ENCODE measurements around the gene MRGPRG. TPM values are rescaled to one million over a fixed set of nuclear protein-coding genes. Genes with fewer than 3 reads are reported as not detected.

Gene MRGPRG
- total RNA-seq, 4 donors from 2014 or later = not detected

- H3K27ac ChIP-seq = no peak overlapping the region
- H3K9me3 ChIP-seq = no peaks in the 10 kb centered on the region
- no peak for DNase-seq (ENCODE audit: low spot score in 2 of 2)
- peaks cover 0 to 80% of the 10 kb centered on the region in 2 donors for H3K27me3 ChIP-seq
- TF ChIP-seq CTCF (IDR thresholded peaks at IDR 0.05) (no peak), POLR2A (IDR thresholded peaks at IDR 0.05) (no peak), EP300 (IDR thresholded peaks at IDR 0.05) (no peak)
- peaks cover 0 to 19% (median 2%) of the 10 kb centered on the region in 4 donors for H3K4me1 ChIP-seq
- no peak overlapping the region for H3K4me3 ChIP-seq
- H3K36me3 ChIP-seq = no peaks in the 10 kb centered on the region
- WGBS, 2 donors = 59 to 73% methylated on average over 8 to 21 of the region's 21 CpGs
These were observed 2.2 kb upstream of the MRGPRG start for GRCh38 chr11:3220521-3221407.

GRCh38 chr11:3220101-3220500 lies 1.5 kb upstream of the MRGPRG start:
- TF ChIP-seq POLR2A (IDR thresholded peaks at IDR 0.05) (no peak), EP300 (IDR thresholded peaks at IDR 0.05) (no peak)
- no peaks in the 10 kb centered on the region for H3K9me3 ChIP-seq
- H3K4me1 ChIP-seq = peaks cover 0 to 19% (median 2%) of the 10 kb centered on the region in 4 donors
- no peak for DNase-seq (ENCODE audit: low spot score in 2 of 2)
- no peak overlapping the region for H3K4me3 ChIP-seq
- peaks cover 0 to 87% of the 10 kb centered on the region in 2 donors for H3K27me3 ChIP-seq
- no peaks in the 10 kb centered on the region for H3K36me3 ChIP-seq
- no peak overlapping the region for H3K27ac ChIP-seq
- 68 to 69% methylated on average over 11 of the region's 11 CpGs for WGBS, 2 donors

DNA sequence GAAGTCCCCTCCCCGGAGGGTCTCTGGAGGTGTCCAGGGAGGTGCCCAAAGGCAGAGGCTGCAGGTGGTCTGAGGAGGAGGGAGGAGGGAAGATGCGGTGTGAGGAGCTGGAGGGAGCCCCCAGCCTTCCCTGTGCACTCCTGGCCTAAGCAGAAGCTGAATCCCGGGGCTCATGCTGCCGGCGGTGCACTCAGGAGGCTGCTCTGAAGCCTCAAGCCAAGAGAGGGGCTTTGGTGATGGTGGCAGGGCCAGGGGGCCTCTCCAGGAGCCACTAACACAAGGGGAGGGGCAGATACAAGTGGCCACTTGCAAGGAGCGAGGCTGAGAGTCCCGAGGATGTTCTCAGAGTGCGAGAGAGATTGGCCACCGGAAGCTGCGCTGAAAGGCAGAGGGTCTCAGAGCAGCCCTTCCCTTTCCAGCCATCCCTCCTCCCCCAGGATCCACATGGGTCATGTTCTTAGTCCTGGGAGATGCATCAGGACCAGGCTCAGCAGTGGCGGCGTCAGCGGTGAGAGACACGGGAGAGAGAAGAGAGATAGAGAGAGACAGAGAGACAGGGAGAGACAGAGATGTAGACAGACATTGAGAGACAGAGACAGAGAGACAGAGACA lies 774 bp upstream of the MRGPRG start:
- H3K4me3 ChIP-seq = no peak overlapping the region
- peaks cover 0 to 86% of the 10 kb centered on the region in 2 donors for H3K27me3 ChIP-seq
- no peak for DNase-seq (ENCODE audit: low spot score in 2 of 2)
- H3K9me3 ChIP-seq = no peaks in the 10 kb centered on the region
- H3K4me1 ChIP-seq = peaks cover 0 to 19% (median 2%) of the 10 kb centered on the region in 4 donors
- no peak for TF ChIP-seq CTCF (IDR thresholded peaks at IDR 0.05)
- no peak for TF ChIP-seq EP300 (IDR thresholded peaks at IDR 0.05)
- TF ChIP-seq POLR2A (IDR thresholded peaks at IDR 0.05) = no peak
- no peaks in the 10 kb centered on the region for H3K36me3 ChIP-seq
- no peak overlapping the region for H3K27ac ChIP-seq
- WGBS, 2 donors = 52 to 53% methylated on average over 13 to 14 of the region's 14 CpGs

DNA sequence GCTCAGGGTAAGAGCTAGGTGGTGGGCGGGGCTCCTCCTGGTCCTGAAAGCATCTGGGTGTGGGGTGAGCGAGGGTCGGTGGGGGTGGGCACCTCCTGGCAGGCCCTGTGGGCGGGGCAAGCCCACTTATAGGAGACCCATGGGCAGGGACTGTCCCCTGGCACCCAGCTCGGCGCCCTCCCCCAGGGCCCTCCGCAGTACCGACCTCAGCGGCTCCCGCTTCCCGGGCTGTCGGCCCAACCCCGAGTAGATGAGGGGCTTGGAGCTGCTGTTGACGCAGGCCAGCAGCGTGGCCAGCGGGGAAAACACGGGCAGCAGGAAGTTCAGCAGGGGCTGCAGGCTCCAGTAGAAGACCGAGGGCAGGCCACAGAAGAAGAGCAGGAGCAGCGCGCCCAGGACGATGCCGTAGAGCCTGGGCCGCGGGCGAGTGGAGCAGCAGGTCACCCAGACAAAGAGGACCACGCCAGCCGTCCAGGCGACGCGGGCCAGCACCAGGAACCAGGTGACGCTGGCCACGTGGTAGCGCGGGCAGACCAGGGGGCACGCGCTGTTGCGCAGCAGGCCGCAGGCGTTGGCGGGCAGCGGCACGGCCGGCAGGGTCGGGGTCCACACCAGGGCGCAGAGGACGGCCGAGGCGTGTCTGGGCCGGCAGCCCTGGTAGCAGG lies 663 bp downstream of the MRGPRG start:
- TF ChIP-seq EP300 (IDR thresholded peaks at IDR 0.05) (no peak), CTCF (IDR thresholded peaks at IDR 0.05) (no peak), POLR2A (IDR thresholded peaks at IDR 0.05) (no peak)
- H3K36me3 ChIP-seq = no peaks in the 10 kb centered on the region
- H3K27me3 ChIP-seq = peaks cover 0 to 86% of the 10 kb centered on the region in 2 donors
- H3K27ac ChIP-seq = no peak overlapping the region
- H3K4me3 ChIP-seq = no peak overlapping the region
- no peaks in the 10 kb centered on the region for H3K9me3 ChIP-seq
- DNase-seq (ENCODE audit: low spot score in 2 of 2) = no peak
- H3K4me1 ChIP-seq = peaks cover 0 to 19% (median 2%) of the 10 kb centered on the region in 4 donors
- WGBS, 2 donors = 86 to 92% methylated on average over 34 to 38 of the region's 49 CpGs

DNA sequence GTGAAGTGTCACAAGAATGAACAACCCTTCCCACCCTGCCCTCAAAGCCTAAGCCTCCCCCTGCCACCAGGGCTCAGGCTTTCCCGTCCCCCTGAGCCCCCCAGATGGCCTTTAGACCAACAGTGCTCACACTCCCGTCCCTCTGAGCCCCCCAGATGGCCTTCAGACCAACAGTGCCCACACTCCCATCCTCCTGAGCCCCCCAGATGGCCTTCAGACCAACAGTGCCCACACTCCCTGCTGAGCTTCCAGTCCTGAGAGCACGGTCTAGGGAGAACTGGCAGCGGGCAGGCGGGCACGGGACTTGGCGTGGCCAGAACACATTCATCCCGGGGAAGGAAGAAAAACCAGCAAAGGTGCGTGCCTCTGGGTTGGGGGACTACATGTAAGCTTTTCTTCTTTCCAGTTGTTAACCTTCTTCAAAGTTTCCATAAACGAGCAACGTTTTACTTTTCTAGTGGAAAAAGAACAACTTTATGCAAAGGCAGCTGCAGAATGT lies 2.5 kb downstream of the MRGPRG start:
- DNase-seq (ENCODE audit: low spot score in 2 of 2) = no peak
- no peak overlapping the region for H3K4me3 ChIP-seq
- peaks cover 0 to 10% (median 4%) of the 10 kb centered on the region in 4 donors for H3K9me3 ChIP-seq
- H3K27ac ChIP-seq = no peak overlapping the region
- 72 to 73% methylated on average over 11 of the region's 11 CpGs for WGBS, 2 donors
- no peaks in the 10 kb centered on the region for H3K36me3 ChIP-seq
- H3K4me1 ChIP-seq = peaks cover 0 to 11% (median 2%) of the 10 kb centered on the region in 4 donors
- H3K27me3 ChIP-seq = peaks cover 0 to 69% of the 10 kb centered on the region in 2 donors
- TF ChIP-seq POLR2A (IDR thresholded peaks at IDR 0.05) (no peak), EP300 (IDR thresholded peaks at IDR 0.05) (no peak), CTCF (IDR thresholded peaks at IDR 0.05) (no peak)

Data from tibial nerve (tissue), 4 donors.